ENCODE measurements around the gene PCDH9.

- TF ChIP-seq CTCF (IDR thresholded peaks at IDR 0.05): no peak
- no peak for TF ChIP-seq POLR2A (IDR thresholded peaks at IDR 0.05)
- TF ChIP-seq POLR2AphosphoS5 (IDR thresholded peaks at IDR 0.05): no peak
- no peak for TF ChIP-seq EP300 (IDR thresholded peaks at IDR 0.05; ENCODE audit: low read depth)
Observed at GRCh38 chr13:66475061-66475460, 755.1 kb downstream of the PCDH9 start.
